ENCODE measurements around the gene PARVG.

DNA sequence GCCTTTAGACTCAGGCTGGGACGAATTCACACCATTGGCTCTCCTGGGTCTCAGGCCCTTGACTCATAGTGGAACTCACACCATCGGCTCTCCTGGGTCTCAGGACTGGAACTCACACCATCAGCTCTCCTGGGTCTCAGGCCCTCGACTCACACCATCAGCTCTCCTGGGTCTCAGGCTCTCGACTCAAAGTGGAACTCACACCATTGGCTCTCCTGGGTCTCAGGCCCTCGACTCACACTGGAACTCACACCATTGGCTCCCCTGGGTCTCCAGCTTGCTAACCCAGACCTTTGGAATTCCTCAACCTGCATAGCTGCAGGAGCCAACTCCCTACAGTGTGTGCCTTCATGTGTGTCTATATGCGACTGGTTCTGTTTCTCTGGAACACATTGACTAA is 75.4 kb downstream of the PARVG start:
- TF ChIP-seq, protein P1, sequence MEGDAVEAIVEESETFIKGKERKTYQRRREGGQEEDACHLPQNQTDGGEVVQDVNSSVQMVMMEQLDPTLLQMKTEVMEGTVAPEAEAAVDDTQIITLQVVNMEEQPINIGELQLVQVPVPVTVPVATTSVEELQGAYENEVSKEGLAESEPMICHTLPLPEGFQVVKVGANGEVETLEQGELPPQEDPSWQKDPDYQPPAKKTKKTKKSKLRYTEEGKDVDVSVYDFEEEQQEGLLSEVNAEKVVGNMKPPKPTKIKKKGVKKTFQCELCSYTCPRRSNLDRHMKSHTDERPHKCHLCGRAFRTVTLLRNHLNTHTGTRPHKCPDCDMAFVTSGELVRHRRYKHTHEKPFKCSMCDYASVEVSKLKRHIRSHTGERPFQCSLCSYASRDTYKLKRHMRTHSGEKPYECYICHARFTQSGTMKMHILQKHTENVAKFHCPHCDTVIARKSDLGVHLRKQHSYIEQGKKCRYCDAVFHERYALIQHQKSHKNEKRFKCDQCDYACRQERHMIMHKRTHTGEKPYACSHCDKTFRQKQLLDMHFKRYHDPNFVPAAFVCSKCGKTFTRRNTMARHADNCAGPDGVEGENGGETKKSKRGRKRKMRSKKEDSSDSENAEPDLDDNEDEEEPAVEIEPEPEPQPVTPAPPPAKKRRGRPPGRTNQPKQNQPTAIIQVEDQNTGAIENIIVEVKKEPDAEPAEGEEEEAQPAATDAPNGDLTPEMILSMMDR (IDR thresholded peaks at IDR 0.05; ENCODE audit: low read depth, low read length, poor library complexity, severe bottlenecking): no peak
- TF ChIP-seq EZH2phosphoT487 (IDR thresholded peaks at IDR 0.05; ENCODE audit: borderline replicate concordance, low read length): no peak
